ENCODE results near the gene PTPN23.

The PTPN23 gene

DNA sequence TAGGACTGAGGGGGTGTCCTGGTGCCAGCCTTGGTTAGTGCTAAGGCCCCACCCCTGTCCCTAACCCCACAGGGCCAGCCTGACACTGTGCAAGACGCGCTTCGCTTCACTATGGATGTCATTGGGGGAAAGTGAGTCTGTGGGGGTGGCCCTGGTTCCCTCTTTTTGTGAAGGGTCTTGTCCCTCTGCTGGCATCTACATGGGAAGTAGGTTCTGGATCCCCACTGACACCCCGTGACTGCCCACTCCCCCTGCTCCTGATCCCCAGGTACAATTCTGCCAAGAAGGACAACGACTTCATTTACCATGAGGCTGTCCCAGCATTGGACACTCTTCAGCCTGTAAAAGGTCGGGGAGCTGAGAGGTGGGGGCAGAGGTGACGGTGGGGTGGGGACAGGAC, 26.4 kb downstream of the PTPN23 start:
- DNase-seq (ENCODE audit: low spot score): no peak

- DNase-seq (ENCODE audit: low spot score): no peak
Measured at GRCh38 chr3:47407896-47408838, 27.3 kb downstream of the PTPN23 start.

- DNase-seq (ENCODE audit: low spot score): no peak
Measured at GRCh38 chr3:47408839-47409229, 28.0 kb downstream of the PTPN23 start.

DNA sequence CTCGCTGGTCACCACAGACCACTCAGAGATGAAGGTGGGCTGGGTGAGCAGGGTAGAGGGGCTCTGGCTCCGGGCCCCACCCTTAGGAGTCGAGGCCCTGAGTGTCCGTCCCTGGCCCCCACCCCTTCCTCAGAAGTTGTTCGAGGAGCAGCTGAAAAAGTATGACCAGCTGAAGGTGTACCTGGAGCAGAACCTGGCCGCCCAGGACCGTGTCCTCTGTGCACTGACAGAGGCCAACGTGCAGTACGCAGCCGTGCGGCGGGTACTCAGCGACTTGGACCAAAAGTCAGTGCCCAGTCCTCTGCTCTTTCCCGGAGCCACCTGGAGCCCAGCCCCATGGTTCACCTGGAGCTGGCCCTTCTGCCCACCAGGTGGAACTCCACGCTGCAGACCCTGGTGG, 28.5 kb downstream of the PTPN23 start:
- no peak for DNase-seq (ENCODE audit: low spot score)

- DNase-seq (ENCODE audit: low spot score): no peak
Measured at GRCh38 chr3:47409688-47410416, 29.0 kb downstream of the PTPN23 start.

DNA sequence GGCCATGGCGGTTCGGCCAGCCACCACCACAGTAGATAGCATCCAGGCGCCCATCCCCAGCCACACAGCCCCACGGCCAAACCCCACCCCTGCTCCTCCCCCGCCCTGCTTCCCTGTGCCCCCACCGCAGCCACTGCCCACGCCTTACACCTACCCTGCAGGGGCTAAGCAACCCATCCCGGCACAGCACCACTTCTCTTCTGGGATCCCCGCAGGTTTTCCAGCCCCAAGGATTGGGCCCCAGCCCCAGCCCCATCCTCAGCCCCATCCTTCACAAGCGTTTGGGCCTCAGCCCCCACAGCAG, 29.5 kb downstream of the PTPN23 start:
- no peak for DNase-seq (ENCODE audit: low spot score)

DNA sequence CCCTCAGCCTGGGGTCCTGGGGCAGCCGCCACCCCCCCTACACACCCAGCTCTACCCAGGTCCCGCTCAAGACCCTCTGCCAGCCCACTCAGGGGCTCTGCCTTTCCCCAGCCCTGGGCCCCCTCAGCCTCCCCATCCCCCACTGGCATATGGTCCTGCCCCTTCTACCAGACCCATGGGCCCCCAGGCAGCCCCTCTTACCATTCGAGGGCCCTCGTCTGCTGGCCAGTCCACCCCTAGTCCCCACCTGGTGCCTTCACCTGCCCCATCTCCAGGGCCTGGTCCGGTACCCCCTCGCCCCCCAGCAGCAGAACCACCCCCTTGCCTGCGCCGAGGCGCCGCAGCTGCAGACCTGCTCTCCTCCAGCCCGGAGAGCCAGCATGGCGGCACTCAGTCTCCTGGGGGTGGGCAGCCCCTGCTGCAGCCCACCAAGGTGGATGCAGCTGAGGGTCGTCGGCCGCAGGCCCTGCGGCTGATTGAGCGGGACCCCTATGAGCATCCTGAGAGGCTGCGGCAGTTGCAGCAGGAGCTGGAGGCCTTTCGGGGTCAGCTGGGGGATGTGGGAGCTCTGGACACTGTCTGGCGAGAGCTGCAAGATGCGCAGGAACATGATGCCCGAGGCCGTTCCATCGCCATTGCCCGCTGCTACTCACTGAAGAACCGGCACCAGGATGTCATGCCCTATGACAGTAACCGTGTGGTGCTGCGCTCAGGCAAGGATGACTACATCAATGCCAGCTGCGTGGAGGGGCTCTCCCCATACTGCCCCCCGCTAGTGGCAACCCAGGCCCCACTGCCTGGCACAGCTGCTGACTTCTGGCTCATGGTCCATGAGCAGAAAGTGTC, 30.2 kb downstream of the PTPN23 start:
- no peak for DNase-seq (ENCODE audit: low spot score)

DNA sequence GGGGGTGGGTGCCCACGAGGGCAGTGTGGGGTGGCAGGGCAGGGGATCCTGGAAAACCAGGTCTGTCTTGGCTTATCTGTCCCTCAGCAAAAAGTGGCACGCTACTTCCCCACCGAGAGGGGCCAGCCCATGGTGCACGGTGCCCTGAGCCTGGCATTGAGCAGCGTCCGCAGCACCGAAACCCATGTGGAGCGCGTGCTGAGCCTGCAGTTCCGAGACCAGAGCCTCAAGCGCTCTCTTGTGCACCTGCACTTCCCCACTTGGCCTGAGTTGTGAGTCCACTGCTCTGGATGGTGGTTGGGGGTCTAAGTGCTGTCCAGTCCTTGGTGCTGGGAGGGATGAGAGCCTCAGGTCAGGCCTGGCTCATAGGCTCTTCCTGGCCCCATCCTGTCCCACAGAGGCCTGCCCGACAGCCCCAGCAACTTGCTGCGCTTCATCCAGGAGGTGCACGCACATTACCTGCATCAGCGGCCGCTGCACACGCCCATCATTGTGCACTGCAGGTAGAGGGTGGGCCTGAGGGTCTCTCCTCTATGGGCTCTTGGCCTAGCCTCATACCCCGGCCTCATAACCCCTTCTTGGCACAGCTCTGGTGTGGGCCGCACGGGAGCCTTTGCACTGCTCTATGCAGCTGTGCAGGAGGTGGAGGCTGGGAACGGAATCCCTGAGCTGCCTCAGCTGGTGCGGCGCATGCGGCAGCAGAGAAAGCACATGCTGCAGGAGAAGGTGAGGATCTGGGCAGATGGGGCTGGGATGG, 31.1 kb downstream of the PTPN23 start:
- DNase-seq (ENCODE audit: low spot score): no peak

DNA sequence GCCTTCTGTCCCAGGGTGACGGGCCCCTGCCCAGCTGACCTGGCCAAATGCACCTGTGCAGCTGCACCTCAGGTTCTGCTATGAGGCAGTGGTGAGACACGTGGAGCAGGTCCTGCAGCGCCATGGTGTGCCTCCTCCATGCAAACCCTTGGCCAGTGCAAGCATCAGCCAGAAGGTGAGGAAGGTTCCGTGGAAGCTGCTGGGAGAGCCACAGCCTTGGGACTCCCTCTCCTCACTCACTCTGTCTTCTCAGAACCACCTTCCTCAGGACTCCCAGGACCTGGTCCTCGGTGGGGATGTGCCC, 31.6 kb downstream of the PTPN23 start:
- DNase-seq (ENCODE audit: low spot score): no peak

DNA sequence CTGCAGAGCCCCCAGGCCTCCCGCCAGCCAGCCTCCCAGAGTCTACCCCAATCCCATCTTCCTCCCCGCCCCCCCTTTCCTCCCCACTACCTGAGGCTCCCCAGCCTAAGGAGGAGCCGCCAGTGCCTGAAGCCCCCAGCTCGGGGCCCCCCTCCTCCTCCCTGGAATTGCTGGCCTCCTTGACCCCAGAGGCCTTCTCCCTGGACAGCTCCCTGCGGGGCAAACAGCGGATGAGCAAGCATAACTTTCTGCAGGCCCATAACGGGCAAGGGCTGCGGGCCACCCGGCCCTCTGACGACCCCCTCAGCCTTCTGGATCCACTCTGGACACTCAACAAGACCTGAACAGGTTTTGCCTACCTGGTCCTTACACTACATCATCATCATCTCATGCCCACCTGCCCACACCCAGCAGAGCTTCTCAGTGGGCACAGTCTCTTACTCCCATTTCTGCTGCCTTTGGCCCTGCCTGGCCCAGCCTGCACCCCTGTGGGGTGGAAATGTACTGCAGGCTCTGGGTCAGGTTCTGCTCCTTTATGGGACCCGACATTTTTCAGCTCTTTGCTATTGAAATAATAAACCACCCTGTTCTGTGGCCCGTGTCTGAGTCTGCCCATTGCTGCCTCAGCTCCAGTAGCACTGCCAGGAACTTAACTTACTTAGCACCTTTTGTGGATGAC, 32.2 kb downstream of the PTPN23 start:
- DNase-seq (ENCODE audit: low spot score): no peak

DNA sequence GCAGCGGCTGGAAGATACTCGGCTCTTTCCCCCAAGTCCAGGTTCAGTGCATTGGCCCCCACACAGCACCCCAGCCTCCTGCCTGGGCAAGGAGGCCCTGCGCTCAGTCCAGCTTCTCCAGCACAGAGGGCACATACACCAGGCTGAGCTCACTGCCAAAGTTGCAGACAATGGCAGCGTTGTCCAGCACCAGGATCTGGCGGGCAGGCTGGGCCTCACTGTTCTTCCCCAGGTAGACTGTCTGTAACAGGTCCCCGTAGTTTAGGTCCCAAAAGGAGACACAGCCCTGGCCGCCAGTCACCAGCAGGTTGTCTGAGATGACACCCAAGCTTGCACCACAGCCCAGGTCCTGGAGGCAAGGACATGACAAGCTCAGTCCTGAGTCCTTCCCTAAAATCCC, 32.9 kb downstream of the PTPN23 start:
- no peak for DNase-seq (ENCODE audit: low spot score)

- DNase-seq (ENCODE audit: low spot score): no peak
Measured at GRCh38 chr3:47414161-47414564, 33.3 kb downstream of the PTPN23 start.

DNA sequence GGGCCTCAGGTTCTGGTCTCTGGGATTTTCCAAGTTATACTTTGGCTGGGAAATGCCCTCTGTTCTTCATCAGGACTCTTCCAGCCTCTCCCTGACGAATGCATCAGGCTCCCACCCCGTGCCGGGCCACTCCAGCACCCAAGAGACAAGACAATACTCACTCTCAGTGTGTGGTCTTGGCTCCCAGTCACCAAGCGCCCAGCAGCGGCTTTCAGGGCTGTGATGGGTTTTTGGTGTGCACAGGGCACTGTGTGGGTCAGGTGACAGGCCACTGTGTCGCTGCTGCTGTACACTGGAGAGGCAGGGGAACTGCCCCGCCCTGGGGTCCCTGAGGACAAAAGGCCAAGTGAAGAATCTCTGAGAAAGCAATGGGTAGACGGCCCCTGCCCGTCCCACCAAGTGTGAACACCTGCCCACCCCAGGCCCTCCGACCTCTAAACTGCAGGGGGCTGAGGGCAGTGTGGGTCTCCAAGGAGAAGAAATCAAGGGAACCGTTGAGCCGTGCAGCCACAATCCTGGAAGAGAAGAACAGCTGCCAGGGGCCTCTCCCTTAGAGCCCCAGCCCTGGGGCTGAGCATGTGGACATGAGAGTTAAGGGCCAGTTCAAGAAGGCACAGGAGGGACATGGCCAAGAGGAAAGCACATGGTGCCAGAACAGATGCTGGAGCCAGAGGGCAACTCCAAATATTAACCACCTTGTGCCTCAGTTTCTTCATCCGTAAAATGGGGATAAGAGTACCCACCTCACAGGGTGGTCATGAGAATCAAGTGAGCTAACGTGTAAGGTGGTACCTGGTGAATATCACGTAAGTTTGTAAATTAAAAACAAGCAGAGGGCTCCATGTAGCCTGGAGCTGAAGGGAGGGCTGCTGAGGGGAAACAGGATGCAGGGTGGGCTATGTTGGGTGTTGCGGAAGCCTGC, 34.1 kb downstream of the PTPN23 start:
- no peak for DNase-seq (ENCODE audit: low spot score)

DNA sequence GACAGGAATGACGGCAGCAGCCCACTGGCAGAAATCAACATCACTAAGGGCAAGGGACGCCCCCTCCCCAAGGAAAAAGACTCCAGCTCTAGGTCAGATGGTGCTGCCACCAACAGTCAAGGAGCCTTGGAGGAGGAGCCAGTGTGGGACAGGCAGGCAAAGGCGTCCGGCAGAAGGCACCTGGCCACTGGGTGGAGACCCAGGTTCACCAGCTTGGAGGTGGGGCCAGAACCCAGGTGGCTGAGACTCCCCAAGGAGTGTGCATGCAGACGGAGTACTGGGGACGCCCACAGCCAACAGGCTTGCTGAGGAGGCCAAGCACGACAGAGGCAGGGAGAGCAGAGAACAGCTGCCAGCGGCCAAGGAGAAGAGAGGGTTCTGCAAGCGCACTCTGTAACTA, 35.2 kb downstream of the PTPN23 start:
- DNase-seq (ENCODE audit: low spot score): no peak

DNA sequence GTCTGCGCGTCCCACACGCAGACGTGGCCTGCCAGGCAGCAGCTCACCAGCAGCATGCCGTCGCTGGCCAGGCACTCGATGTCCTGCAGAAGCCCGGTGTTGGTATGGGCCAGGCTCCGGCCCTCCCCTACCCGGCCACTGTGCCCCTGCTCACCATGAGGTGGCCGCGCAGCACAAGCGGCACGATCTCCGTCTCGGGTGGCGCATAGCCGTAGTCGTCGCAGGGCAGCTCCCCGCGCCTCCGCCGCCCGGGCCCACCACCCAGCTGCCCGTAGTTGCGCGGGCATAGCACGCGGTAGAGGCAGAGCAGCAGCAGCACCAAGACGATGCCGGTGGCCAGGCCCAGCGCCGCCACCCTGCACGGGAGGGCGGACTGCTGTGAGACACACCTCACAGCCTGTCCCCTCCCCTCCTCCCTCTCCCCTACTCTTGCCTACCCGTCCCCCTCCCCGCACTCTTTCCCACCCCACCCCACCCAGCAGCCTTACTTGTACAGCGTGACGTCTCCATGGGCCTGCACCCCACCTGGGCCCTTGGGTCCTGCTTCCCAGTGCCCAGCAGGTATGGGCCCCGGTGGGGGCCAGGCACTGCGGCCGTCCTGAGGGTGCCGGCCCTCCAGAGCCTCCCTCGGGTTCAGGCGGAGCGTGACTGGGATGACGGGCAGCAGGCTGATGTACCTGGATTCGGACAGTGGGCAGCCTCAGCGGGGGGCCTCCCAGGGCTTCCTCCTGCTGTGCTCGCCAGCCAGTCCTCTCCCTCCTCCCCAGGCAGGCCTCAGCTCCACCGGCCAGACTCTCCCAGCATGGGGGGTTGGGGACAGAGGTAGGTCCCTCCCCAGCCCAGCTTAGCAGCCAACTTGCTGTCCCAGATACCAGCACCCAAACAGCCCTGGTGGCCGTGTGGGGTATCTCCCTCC, 37.6 kb downstream of the PTPN23 start:
- DNase-seq (ENCODE audit: low spot score): no peak

GRCh38 chr3:47419083-47420043, 38.5 kb downstream of the PTPN23 start:
- no peak for DNase-seq (ENCODE audit: low spot score)

DNA sequence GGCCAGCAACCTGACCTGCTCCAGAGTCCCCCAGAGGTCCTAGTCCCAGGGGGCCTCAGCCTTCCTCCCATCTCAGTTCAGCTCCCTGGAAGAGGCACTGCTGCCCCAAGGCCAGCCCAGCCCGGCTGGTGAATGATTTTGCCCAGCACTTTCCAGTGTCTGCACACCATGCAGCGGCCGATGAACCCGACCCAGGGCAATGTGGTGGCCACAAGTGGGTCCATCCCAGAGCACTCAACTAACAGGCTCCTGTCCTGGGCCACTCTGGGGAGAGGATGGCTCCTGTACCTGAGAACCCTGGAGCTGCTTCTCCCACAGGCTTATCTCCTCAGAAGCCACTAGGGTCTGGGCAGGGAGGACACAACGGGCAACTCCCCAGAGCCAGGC, 39.2 kb downstream of the PTPN23 start:
- no peak for DNase-seq (ENCODE audit: low spot score)
